ENCODE data around the gene ZDHHC12.

ZDHHC12 gene

DNA sequence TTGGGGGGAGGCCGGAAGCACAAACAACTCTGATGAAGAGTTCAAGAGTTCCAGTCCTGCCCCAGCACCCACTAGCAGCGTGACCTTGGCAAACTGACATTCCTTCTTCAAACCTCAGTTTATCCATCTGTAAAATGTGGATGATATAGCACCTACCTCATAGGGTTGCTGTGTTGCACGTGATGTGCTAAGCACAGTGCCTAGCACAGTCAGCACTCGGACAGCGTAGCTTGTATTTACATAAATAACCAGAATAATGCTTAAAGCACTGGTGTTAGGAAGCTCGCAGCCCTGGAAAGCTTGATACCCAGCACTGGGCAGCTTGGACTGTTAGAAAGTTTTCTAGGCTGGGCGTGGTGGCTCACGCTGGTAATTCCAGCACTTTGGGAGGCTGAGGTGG is 16.5 kb downstream of the ZDHHC12 start:
- TF ChIP-seq, protein P1, sequence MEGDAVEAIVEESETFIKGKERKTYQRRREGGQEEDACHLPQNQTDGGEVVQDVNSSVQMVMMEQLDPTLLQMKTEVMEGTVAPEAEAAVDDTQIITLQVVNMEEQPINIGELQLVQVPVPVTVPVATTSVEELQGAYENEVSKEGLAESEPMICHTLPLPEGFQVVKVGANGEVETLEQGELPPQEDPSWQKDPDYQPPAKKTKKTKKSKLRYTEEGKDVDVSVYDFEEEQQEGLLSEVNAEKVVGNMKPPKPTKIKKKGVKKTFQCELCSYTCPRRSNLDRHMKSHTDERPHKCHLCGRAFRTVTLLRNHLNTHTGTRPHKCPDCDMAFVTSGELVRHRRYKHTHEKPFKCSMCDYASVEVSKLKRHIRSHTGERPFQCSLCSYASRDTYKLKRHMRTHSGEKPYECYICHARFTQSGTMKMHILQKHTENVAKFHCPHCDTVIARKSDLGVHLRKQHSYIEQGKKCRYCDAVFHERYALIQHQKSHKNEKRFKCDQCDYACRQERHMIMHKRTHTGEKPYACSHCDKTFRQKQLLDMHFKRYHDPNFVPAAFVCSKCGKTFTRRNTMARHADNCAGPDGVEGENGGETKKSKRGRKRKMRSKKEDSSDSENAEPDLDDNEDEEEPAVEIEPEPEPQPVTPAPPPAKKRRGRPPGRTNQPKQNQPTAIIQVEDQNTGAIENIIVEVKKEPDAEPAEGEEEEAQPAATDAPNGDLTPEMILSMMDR (IDR thresholded peaks at IDR 0.05; ENCODE audit: low read depth, low read length), result no peak
- DNase-seq (ENCODE audit: extremely low read depth, low read depth), result no peak

DNA sequence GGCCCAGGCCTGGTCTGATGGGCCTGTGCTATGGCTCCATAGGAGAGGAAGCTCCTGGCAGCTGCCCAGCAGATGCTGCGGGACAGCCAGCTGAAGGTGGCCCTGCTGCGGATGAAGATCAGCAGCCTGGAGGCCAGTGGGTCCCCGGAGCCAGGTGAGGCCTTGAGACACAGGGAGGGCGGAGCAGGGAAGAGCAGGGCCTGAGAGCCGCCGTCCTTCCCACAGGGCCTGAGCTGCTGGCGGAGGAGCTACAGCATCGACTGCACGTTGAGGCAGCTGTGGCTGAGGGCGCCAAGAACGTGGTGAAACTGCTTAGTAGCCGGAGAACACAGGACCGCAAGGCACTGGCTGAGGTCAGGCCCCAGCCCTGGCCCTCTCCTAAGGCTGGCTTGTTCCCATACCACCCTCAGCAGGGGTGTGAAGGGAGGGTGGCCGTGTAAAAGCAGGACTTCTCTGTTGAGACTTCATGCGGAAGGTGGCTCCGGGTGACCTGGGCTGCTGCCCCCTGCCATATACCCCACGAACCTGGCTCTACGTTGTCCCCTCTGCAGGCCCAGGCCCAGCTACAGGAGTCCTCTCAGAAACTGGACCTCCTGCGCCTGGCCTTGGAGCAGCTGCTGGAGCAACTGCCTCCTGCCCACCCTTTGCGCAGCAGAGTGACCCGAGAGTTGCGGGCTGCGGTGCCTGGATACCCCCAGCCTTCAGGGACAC is 17.1 kb downstream of the ZDHHC12 start:
- TF ChIP-seq, protein P1 (IDR thresholded peaks at IDR 0.05; ENCODE audit: low read depth, low read length), result no peak
- DNase-seq (ENCODE audit: extremely low read depth, low read depth), result no peak

DNA sequence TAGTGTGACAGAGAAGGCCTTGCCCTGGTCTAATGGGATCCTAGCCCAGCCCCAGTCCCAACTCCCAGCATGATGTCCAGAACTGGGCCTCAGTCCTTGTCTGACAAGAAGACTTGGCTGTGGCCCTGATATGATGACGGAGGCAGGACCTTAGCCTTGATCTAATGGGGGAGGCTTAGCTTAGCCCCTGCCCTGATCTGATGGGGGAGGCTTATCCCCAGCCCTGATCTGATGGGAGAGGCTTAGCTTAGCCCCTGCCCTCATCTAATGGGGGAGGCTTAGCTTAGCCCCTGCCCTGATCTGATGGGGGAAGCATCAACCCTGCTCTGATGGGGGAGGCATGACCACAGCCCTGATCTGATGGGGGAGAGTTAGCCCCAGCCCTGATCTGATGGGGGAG is 17.9 kb downstream of the ZDHHC12 start:
- TF ChIP-seq, protein P1 (IDR thresholded peaks at IDR 0.05; ENCODE audit: low read depth, low read length), result no peak
- DNase-seq (ENCODE audit: extremely low read depth, low read depth), result no peak

DNA sequence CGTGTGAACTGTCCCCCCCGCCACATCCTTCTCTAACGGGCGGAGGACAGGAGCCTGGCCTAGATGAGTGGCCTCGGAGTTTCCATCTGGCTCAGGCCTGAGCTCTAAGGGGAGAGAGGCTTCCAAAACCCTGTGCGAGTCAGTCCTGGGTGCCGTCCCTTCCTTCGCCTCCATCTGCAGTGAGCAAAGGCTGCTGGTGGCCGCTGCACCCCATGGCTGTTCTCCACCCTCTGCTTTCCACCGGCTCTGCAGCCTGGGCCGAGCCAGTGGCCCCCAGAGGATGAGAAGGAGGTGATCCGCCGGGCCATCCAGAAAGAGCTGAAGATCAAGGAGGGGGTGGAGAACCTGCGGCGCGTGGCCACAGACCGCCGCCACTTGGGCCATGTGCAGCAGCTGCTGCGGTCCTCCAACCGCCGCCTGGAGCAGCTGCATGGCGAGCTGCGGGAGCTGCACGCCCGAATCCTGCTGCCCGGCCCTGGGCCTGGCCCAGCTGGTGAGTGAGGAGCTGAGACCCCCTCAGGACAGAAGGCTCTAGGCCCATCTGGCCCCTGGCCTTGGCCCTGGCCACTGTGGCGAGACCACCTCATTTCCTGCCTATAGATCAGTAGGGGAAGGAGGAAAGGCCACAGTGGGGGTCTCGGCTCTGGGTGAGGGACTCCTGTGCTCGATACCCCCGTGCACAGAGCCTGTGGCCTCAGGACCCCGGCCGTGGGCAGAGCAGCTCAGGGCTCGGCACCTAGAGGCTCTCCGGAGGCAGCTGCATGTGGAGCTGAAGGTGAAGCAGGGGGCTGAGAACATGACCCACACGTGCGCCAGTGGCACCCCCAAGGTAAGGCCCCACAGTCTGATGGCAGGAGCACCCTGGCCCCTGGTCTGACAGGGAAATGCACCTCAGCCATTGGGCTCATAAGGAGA is 18.6 kb downstream of the ZDHHC12 start:
- no peak for DNase-seq (ENCODE audit: extremely low read depth, low read depth)
- TF ChIP-seq, protein P1 (IDR thresholded peaks at IDR 0.05; ENCODE audit: low read depth, low read length), result no peak

DNA sequence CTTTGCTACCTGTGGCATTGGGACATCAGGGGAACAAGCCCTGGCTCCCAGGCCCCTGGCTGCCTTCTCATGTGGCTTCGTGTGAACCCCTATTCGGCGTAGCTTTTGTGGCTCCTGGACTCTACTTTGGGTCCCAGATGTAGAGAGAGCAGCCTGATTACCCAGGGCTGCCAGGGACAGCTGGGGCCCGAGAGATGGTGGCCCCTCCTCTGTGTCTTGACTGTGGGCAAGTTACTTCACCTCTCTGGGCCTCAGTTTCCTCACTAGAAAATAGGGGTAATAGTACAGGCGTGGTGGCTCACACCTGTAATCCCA is 19.6 kb downstream of the ZDHHC12 start:
- no peak for DNase-seq (ENCODE audit: extremely low read depth, low read depth)
- TF ChIP-seq, protein P1 (IDR thresholded peaks at IDR 0.05; ENCODE audit: low read depth, low read length), result no peak

DNA sequence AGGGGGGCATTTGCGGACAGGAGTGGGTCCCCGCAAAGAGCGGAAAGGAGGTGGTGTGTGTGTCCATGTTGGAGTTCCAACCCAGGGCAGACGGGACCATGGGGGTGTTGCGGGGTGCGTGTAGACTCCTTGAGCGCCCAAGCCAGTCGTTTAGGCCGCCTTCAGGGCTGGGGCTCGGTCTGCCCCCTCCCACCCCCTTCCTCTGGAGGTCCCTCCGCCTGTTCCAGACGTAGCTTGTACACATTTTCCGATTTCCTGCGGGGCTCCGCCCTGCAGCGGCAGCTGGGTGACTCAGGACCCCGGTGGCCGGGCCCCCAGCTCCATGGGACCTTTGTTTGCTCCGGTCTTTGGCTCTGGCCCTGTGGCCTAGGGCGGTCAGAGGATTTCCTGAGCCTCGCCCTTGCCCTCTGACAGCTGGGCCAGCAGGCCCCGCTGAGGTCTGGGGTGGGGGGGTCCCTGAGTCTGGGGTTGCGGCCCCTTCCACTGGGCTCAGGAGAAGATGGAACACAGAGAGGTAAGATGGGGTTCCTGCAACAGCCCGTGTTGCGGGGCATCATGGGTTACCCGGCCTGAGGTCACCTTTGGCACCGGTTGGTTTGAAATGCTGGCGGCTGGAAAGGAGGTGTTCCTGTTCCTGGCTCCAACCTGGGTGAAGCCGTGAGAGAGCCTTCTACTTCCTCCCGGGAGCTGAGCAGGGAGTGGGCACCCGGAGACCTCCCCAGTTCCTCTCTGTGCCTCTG is 20.1 kb downstream of the ZDHHC12 start:
- no peak for DNase-seq (ENCODE audit: extremely low read depth, low read depth)
- TF ChIP-seq, protein P1 (IDR thresholded peaks at IDR 0.05; ENCODE audit: low read depth, low read length), result no peak

All from AG09319 (cell line).